Sigmoid colon (tissue), 4 donors: ENCODE measurements around the gene GPS2.

Experiments used
- CTCF ChIP-seq, 4 experiments: fragments of 450-650 bp in 3 of 4; fragments of 200-600 bp in 1 of 4; IDR thresholded peaks; one replicate each; pipeline ENCODE4 v1.5.1; 2016 to 2019; ENCODE audit warnings: antibody characterized with exemption in 4 of 4, mild to moderate bottlenecking in 3 of 4, moderate library complexity in 2 of 4
- EP300 ChIP-seq, 4 donors: sonication (generic); formaldehyde crosslinking; IDR thresholded peaks; one replicate each; pipeline ENCODE4 v1.6.1; 2017; ENCODE audit warnings: antibody characterized with exemption in 4 of 4
- POLR2A ChIP-seq, 2 donors: fragments of 450-650 bp; IDR thresholded peaks; one replicate each; pipeline ENCODE4 v1.6.1; 2016; ENCODE audit warnings: antibody characterized with exemption in 2 of 2, mild to moderate bottlenecking in 2 of 2, moderate library complexity in 2 of 2
- POLR2AphosphoS5 ChIP-seq, 4 donors: sonication (generic); formaldehyde crosslinking; IDR thresholded peaks; one replicate each; pipeline ENCODE4 v1.6.1; 2017; ENCODE audit warnings: antibody characterized with exemption in 4 of 4

GRCh38 chr17:7355573-7355972 lies 40.4 kb upstream of the GPS2 start:
- no peak for TF ChIP-seq POLR2A (IDR thresholded peaks at IDR 0.05)
- TF ChIP-seq POLR2AphosphoS5 (IDR thresholded peaks at IDR 0.05) = no peak
- no peak for TF ChIP-seq CTCF (IDR thresholded peaks at IDR 0.05)
- TF ChIP-seq EP300 (IDR thresholded peaks at IDR 0.05) = no peak
